Ovary (tissue), 9 donors: Measurements from ENCODE around the gene ADAMTS14. TPM values are rescaled to one million over a fixed set of nuclear protein-coding genes. Genes with fewer than 3 reads are reported as not detected.

ENCODE experiments used
- DNase-seq, 5 donors: peaks; one replicate each; pipeline ENCODE4 v3.0.0-alpha.2; 2019 to 2020
- H3K27ac ChIP-seq, 2 donors: fragments of 200-600 bp; one replicate each; pipeline versions ENCODE4 v1.5.1 to v1.8.0; 2019 to 2022
- H3K27me3 ChIP-seq: fragments of 200-600 bp; one replicate; pipeline ENCODE4 v1.8.0; 2022
- H3K36me3 ChIP-seq: fragments of 200-600 bp; sonication (generic); one replicate; pipeline ENCODE4 v1.5.1; 2019
- H3K4me1 ChIP-seq: one replicate; pipeline ENCODE4 v1.8.1; 2013; ENCODE audit warnings: mild to moderate bottlenecking, moderate library complexity; ENCODE audit not compliant: insufficient read depth
- H3K4me3 ChIP-seq: fragments of 200-600 bp; sonication (generic); one replicate; pipeline ENCODE4 v1.5.1; 2017
- H3K9me3 ChIP-seq, 2 donors: fragments of 200-600 bp in 1 of 2; sonication (generic) in 1 of 2; one replicate each; pipeline versions ENCODE4 v1.5.1 to v1.8.1; 2013 to 2019; ENCODE audit warnings: mild to moderate bottlenecking in 1 of 2, moderate library complexity in 1 of 2
- EP300 ChIP-seq: sonication (generic); formaldehyde crosslinking; IDR thresholded peaks from one replicate; pipeline ENCODE4 v1.6.1; 2017; ENCODE audit warnings: antibody characterized with exemption
- POLR2A ChIP-seq: fragments of 450-650 bp; IDR thresholded peaks from one replicate; pipeline ENCODE4 v1.6.1; 2017; ENCODE audit warnings: antibody characterized with exemption, mild to moderate bottlenecking, moderate library complexity
- whole genome bisulfite sequencing, 3 donors: extraction: QIAGEN DNeasy Blood & Tissue Kit in 1 of 3; methylation state at CpG; one replicate each; pipeline versions ENCODE4 v1.1.5 to v1.1.7; 2013 to 2017; 5-methylcytosine and 5-hydroxymethylcytosine counted together
- intact Hi-C, 4 donors: fragments of 100-400 bp; cut with DNase I; formaldehyde crosslinking; loops; one replicate each; pipeline versions ENCODE4 v1.11.0 to v1.15.1; 2022 to 2023
- polyA plus RNA-seq, 2 donors: library from polyadenylated mRNA; stranded (reverse); fragments of 200-250 nt in 1 of 2; fragments of 350-450 nt in 1 of 2; fragmentation: Illumina TruSeq in 1 of 2; extraction: RNeasy Lipid Tissue Mini Kit (QIAGEN cat#74804) in 1 of 2; gene quantifications; one replicate each; pipeline ENCODE4 v1.2.3, GENCODE V29; 2013 to 2014
- small RNA-seq: library from RNA; depleted of rRNA; stranded (forward); fragments of <200 nt; gene quantifications from one replicate; pipeline ENCODE3, GENCODE V24; 2016
- total RNA-seq, 7 donors: library from RNA; depleted of rRNA in 2 of 7; stranded (reverse); fragments of >200 nt in 2 of 7; fragmentation: NEBNext Ultra II Directional in 3 of 7; extraction: Animal tissue kit (Norgen Biotek cat#: 25700) in 3 of 7; gene quantifications; one replicate each; pipeline versions ENCODE4 v1.1.0 to v1.2.4, GENCODE V29; 2016 to 2023
- TF ChIP-seq, protein P1 (sequence below), 3 donors: fragments of 450-650 bp in 2 of 3; fragments of 200-600 bp in 1 of 3; IDR thresholded peaks; one replicate each; pipeline versions ENCODE4 v1.5.1 to v1.8.0; 2016 to 2022; ENCODE audit warnings: antibody characterized with exemption in 3 of 3, mild to moderate bottlenecking in 1 of 3
- donor health status: DM: no; HTN: no; CAD: no; lungs with moderate emphysema.
- donor health status: DM: no; HTN: no; CAD: no.
- donor health status: Bipolar disorder and iron deficiency.
- donor health status: DM: yes; HTN: yes; CAD: no.
- donor health status: DM: no; HTN: no; CAD: no.
- donor health status: DM: yes; HTN: yes; CAD: no.

Gene ADAMTS14
- total and polyA plus RNA-seq, 9 donors: 0.07 to 0.75 (median 0.14) TPM; not detected in 3

DNA sequence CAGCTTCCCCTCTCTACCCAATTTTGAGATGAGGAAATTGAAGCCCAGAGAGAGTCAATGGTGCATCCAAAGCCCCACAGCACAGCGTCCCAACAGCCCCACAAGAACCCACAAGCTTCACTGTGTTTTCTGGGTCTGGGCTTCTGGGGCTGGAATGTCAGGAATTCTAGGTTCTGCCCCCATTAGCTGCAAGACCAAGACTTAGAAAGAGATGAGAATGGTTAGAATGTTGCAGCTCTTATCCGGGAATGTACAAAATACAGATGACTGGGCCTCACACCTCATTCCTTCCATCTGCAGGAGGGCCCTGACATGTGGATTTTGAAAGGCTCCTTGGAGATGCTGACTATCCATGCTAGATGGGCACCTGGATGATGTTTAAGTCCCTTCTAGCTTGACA is 137.4 kb downstream of the ADAMTS14 start:
- TF ChIP-seq EP300 (no peak), POLR2A (no peak)
- TF ChIP-seq, protein P1, sequence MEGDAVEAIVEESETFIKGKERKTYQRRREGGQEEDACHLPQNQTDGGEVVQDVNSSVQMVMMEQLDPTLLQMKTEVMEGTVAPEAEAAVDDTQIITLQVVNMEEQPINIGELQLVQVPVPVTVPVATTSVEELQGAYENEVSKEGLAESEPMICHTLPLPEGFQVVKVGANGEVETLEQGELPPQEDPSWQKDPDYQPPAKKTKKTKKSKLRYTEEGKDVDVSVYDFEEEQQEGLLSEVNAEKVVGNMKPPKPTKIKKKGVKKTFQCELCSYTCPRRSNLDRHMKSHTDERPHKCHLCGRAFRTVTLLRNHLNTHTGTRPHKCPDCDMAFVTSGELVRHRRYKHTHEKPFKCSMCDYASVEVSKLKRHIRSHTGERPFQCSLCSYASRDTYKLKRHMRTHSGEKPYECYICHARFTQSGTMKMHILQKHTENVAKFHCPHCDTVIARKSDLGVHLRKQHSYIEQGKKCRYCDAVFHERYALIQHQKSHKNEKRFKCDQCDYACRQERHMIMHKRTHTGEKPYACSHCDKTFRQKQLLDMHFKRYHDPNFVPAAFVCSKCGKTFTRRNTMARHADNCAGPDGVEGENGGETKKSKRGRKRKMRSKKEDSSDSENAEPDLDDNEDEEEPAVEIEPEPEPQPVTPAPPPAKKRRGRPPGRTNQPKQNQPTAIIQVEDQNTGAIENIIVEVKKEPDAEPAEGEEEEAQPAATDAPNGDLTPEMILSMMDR (IDR thresholded peaks at IDR 0.05): no peak
- intact Hi-C loops: loop anchor here in 2 of 4 donors (5.0 to 10.0 kb wide), 2 partner anchors 68 to 75 kb away; partner anchors contain the start of gene PCBD1 (in 1 of the 2)
- no peaks in the 10 kb centered on the region for H3K27me3 ChIP-seq
- H3K9me3 ChIP-seq: no peaks in the 10 kb centered on the region
- DNase-seq: no peak
- WGBS, 3 donors: 75 to 82% (median 79%) methylated on average over 2 of the region's 2 CpGs
- no peak overlapping the region for H3K27ac ChIP-seq
- H3K4me3 ChIP-seq: no peak overlapping the region
- no peaks in the 10 kb centered on the region for H3K36me3 ChIP-seq
- no peaks in the 10 kb centered on the region for H3K4me1 ChIP-seq

DNA sequence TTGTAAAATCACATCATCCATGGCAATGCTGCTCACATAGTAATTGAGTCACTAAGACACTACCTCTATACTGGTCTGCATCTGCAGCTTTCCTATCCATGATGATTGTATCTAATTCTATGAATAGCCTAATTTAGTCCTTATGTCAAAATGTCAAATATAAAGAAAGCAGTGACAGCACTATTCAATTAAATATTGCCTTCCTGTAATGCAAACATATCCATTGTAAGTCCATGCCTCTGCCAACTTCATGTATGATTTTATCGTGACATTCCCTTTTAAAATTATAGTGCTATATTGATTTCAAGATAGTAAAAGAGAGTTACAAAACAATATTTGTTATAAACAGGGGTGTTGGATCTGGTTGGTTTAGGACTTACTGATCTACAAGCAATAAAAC is 138.7 kb downstream of the ADAMTS14 start:
- Histone ChIP-seq H3K27me3 (no peaks in the 10 kb centered on the region), H3K27ac (no peak overlapping the region), H3K4me1 (no peaks in the 10 kb centered on the region), H3K4me3 (no peak overlapping the region), H3K36me3 (no peaks in the 10 kb centered on the region), H3K9me3 (no peaks in the 10 kb centered on the region)
- TF ChIP-seq POLR2A (no peak), EP300 (no peak)
- no peak for DNase-seq
- 0 to 46% (median 42%) methylated on average over 1 of the region's 1 CpG for WGBS, 3 donors
- intact Hi-C loops: loop anchor here in 2 of 4 donors (5.0 to 10.0 kb wide), 2 partner anchors 66 to 74 kb away; partner anchors contain the start of gene PCBD1 (in 1 of the 2)

DNA sequence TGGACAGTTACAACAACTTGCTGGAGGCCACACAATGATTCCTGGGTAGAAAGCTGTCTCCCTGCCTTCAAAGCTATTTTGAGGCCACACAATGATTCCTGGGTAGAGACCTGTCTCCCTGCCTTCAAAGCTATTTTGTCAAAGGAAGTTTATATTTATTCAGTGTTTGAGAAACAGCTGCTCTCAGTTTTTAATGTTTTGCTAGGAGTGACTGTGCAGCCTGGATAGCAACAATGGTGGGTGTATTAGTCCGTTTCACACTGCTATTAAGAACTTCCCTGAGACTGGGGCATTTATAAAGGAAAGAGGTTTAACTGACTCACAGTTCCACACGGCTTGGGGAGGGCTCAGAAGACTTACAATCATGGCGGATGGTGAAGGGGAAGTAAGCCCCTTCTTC is 139.6 kb downstream of the ADAMTS14 start:
- Histone ChIP-seq H3K4me3 (no peak overlapping the region), H3K4me1 (no peaks in the 10 kb centered on the region), H3K27me3 (no peaks in the 10 kb centered on the region), H3K27ac (no peak overlapping the region), H3K9me3 (no peaks in the 10 kb centered on the region), H3K36me3 (no peaks in the 10 kb centered on the region)
- 55 to 77% (median 66%) methylated on average over 3 of the region's 3 CpGs for WGBS, 3 donors
- TF ChIP-seq POLR2A: no peak
- TF ChIP-seq, protein P1 (IDR thresholded peaks at IDR 0.05): no peak
- TF ChIP-seq EP300: no peak
- intact Hi-C loops: loop anchor here in 2 of 4 donors (5.0 to 10.0 kb wide), 2 partner anchors 65 to 73 kb away; partner anchors contain the start of gene PCBD1 (in 1 of the 2)
- no peak for DNase-seq

Small RNAs within 50 kb of the gene (small RNA-seq; reads per million reads assigned to genes)
- not detected for gene RPS26P40

Other genes with a start within 250 kb of the ADAMTS14 start
- gene NODAL, start 230.8 kb upstream of the ADAMTS14 start, total RNA-seq: not detected
- gene NODAL, start 230.8 kb upstream of the ADAMTS14 start, polyA plus RNA-seq: under 1 TPM in 1 of 2 donors, not detected in 1; 0.04 TPM
- gene PALD1, start 193.7 kb upstream of the ADAMTS14 start, total RNA-seq: 10 to 100 TPM in 2 of 7 donors, 1 to 10 TPM in 5; 3.3 to 10.5 (median 6.8) TPM
- 1 to 10 TPM; 2.2 to 7.5 TPM for gene PALD1, start 193.7 kb upstream of the ADAMTS14 start, polyA plus RNA-seq
- gene PRF1, start 69.8 kb upstream of the ADAMTS14 start, total RNA-seq: 1 to 10 TPM in 6 of 7 donors, under 1 TPM in 1; 0.78 to 5.1 (median 1.3) TPM
- 1 to 10 TPM in 1 of 2 donors, under 1 TPM in 1; 0.58 to 4.5 TPM for gene PRF1, start 69.8 kb upstream of the ADAMTS14 start, polyA plus RNA-seq
- gene TBATA, start 112.9 kb downstream of the ADAMTS14 start, total RNA-seq: not detected
- gene TBATA, start 112.9 kb downstream of the ADAMTS14 start, polyA plus RNA-seq: not detected
- gene SGPL1, start 143.4 kb downstream of the ADAMTS14 start, total RNA-seq: 10 to 100 TPM; 19.6 to 52.6 (median 33.4) TPM
- 10 to 100 TPM in 1 of 2 donors, 1 to 10 TPM in 1; 8.0 to 24.3 TPM for gene SGPL1, start 143.4 kb downstream of the ADAMTS14 start, polyA plus RNA-seq
- gene PCBD1, start 216.1 kb downstream of the ADAMTS14 start, total RNA-seq: 10 to 100 TPM; 25.5 to 86.6 (median 59.6) TPM
- gene PCBD1, start 216.1 kb downstream of the ADAMTS14 start, polyA plus RNA-seq: 100 to 1,000 TPM in 1 of 2 donors, 10 to 100 TPM in 1; 62.7 to 104 TPM